ENCODE measurements around the gene PPP2R5C. TPM values are rescaled to one million over a fixed set of nuclear protein-coding genes. Genes with fewer than 3 reads are reported as not detected.

The PPP2R5C gene
- total RNA-seq, 1 donor: 114 TPM

DNA sequence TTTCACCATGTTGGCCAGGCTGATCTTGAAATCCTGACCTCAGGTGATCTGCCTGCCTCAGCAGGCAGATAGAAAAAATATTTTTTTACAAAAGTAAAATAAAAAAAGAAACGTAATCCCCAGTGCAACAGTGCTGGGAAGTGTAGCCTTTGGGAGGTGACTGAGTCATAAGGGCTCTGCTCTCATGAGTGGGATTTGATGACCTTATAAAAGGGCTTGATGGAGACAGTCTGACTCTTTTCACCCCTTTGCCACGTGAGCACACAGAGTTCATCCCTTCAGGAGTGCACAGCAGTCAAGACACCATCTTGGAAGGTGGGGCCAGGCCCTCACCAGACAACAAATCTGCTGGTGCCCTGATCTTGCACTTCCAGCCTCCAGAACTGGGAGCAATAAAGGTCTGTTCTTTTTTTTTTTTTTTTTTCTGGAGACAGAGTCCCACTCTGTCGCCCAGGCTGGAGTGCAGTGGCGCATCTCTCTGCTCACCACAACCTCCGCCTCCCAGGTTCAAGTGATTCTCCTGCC, 178.2 kb downstream of the PPP2R5C start:
- no peak overlapping the region for H3K4me3 ChIP-seq (ENCODE audit: low read depth, low read length)
- TF ChIP-seq, protein P1, sequence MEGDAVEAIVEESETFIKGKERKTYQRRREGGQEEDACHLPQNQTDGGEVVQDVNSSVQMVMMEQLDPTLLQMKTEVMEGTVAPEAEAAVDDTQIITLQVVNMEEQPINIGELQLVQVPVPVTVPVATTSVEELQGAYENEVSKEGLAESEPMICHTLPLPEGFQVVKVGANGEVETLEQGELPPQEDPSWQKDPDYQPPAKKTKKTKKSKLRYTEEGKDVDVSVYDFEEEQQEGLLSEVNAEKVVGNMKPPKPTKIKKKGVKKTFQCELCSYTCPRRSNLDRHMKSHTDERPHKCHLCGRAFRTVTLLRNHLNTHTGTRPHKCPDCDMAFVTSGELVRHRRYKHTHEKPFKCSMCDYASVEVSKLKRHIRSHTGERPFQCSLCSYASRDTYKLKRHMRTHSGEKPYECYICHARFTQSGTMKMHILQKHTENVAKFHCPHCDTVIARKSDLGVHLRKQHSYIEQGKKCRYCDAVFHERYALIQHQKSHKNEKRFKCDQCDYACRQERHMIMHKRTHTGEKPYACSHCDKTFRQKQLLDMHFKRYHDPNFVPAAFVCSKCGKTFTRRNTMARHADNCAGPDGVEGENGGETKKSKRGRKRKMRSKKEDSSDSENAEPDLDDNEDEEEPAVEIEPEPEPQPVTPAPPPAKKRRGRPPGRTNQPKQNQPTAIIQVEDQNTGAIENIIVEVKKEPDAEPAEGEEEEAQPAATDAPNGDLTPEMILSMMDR (IDR thresholded peaks at IDR 0.05; ENCODE audit: insufficient read depth, low read depth, low read length): no peak
- no peak for DNase-seq (ENCODE audit: low read depth)

DNA sequence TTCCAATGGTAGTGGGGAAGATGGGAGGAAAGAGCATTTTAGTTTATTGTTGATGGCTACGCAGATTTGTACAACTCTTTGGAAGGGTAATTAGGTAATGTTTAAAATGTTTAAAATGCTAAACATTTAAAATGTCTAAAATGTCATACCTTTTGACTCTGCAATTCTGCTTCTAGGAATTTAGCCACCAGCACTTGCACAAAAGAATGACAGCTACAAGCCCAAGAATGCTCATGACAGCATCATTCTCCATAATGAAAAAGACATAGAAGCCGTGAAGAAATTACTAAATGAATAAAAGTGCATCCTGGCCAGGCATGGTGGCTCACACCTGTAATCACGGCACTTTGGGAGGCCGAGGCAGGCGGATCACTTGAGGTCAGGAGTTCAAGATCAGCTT, 182.9 kb downstream of the PPP2R5C start:
- no peak for DNase-seq (ENCODE audit: low read depth)
- TF ChIP-seq, protein P1 (IDR thresholded peaks at IDR 0.05; ENCODE audit: insufficient read depth, low read depth, low read length): no peak
- H3K4me3 ChIP-seq (ENCODE audit: low read depth, low read length): no peak overlapping the region

DNA sequence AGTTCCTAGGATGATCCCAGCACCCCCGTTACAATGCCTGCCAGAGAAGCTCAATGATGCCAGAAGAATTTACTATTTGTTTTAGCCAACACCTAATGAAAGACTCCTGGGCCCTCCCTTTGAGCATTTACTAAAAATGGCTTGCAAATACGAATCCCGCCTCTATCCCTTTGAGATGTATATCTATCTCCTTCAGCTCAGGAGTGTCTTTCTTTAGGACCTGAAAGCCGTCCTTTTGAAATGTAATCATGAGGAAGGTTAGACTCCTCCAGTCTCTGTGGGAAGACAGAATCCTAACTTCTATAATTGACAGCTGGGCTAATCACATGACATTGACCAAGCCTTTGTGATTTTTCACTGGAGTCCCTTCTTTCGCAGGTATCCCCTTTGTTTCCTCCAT, 183.7 kb downstream of the PPP2R5C start:
- TF ChIP-seq, protein P1 (IDR thresholded peaks at IDR 0.05; ENCODE audit: insufficient read depth, low read depth, low read length): no peak
- DNase-seq (ENCODE audit: low read depth): no peak
- no peak overlapping the region for H3K4me3 ChIP-seq (ENCODE audit: low read depth, low read length)

DNA sequence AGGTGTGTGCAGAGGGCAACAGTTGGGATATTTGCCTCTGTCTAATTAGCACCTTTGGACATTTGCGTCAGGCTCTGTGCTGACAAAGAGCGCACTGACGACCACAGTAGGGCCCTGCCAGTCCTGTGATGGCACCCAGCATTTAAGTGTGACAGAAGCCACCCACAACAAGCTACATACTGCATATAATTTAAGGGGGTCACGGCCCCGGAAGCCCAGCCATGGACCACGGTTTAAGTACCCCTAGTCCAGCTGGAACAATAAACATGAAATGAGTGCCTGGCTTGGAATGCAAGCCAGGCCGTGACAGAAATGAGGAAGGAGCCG, 186.0 kb downstream of the PPP2R5C start:
- TF ChIP-seq, protein P1 (IDR thresholded peaks at IDR 0.05; ENCODE audit: insufficient read depth, low read depth, low read length): no peak
- no peak for DNase-seq (ENCODE audit: low read depth)

DNA sequence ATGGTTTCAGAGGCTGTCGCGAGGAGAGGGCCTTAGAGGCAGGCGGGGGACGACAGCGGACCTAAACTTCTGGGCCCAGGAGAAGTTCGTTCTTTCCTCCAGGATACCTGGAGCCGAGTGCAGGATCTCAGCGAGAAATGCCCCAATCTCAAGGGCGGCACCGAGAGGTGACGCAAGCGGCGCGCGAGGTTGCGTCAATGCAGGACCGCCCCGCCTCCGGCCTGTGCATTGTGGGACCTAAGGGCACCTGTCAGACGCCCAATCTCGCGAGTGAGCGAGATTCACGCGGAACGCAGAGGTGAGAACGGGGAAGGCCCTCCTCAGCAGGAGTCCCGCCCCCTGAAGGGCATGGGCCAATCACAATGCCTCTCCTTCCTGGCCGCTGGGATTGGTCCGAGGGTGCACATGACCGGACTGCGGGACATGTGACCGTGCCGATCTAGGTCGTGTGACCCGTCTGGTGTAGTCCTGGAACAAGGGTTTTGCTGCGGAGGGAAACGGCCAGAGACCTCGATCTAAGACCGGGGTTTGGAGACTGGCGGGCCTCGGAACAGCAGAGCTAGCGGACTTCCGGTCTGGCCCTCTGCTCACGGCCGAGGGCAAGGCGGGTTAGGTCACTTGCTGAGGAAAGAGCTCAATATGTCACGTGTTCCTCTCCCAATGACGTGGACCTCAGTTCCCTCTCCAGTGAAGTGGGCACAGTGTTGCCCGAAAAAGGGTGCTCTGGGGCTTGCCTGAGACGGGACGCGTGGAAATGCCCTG, 186.6 kb downstream of the PPP2R5C start:
- peak; percentile 100 for DNase-seq (ENCODE audit: low read depth)
- TF ChIP-seq, protein P1 (IDR thresholded peaks at IDR 0.05; ENCODE audit: insufficient read depth, low read depth, low read length): no peak
- peak overlapping the region; percentile 90 for H3K4me3 ChIP-seq (ENCODE audit: low read depth, low read length)

More for the DNA sequence above, 186.0 kb downstream of the PPP2R5C start:
- H3K4me3 ChIP-seq (ENCODE audit: low read depth, low read length): peak overlapping the region; percentile 83

DNA sequence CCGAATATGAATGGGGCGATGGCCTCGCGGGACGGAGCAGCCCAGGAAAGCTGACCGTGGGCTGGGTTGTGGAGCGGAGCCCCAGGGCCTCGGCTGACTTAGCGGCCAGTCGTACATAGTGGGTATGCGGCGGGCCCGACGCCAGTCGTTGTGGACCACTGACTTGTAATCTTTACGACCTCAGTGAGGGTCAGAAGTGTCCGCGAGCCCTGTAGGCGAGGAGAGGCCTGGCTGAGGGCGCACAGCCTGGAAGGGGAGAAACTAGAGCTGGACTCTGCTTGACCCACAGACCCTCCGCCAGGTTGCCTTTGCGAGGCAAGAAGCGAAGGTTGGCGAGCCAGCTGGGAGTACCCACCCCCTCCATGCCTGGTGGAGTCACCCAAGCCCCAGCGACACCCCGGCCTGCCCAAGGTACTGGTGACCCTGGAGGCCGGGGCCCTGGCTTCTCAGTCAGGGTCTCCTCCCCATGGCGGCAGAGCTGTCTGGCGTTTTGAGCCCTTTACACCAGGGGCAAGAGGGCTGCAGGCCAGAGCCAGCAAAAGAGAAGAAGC, 187.2 kb downstream of the PPP2R5C start:
- DNase-seq (ENCODE audit: low read depth): no peak
- TF ChIP-seq, protein P1 (IDR thresholded peaks at IDR 0.05; ENCODE audit: insufficient read depth, low read depth, low read length): no peak
- peak overlapping the region; percentile 90 for H3K4me3 ChIP-seq (ENCODE audit: low read depth, low read length)
